Endodermal cell (in vitro differentiated cells): Measurements from ENCODE around the gene LYST. TPM values are rescaled to one million over a fixed set of nuclear protein-coding genes. Genes with fewer than 3 reads are reported as not detected.
"Not testable (repeated sequence)": the region's sequence is repeated elsewhere in the genome, so short reads cannot be mapped to it uniquely, and the experiment has no call there.

Experiments
- DNase-seq: peaks from one replicate; pipeline ENCODE4 v3.0.0-alpha.2; 2017
- H3K27ac ChIP-seq: 2 replicates; pipeline ENCODE4 v1.5.1; 2013; ENCODE audit warnings: mild to moderate bottlenecking, low read depth, low read length, moderate library complexity
- H3K27me3 ChIP-seq: 2 replicates; pipeline ENCODE4 v1.6.1; 2013; ENCODE audit warnings: mild to moderate bottlenecking, low read length, moderate library complexity; ENCODE audit not compliant: insufficient read depth, control insufficient read depth, poor library complexity, severe bottlenecking
- H3K36me3 ChIP-seq: 2 replicates; pipeline ENCODE4 v1.7.0; 2013; ENCODE audit warnings: mild to moderate bottlenecking, low read length, moderate library complexity; ENCODE audit not compliant: control insufficient read depth, insufficient read depth
- H3K4me1 ChIP-seq: one replicate; pipeline ENCODE4 v1.7.0; 2013; ENCODE audit warnings: low read length; ENCODE audit not compliant: control insufficient read depth, insufficient read depth
- H3K4me3 ChIP-seq: 2 replicates; pipeline ENCODE4 v1.5.1; 2013; ENCODE audit warnings: mild to moderate bottlenecking, low read length, moderate library complexity
- H3K9ac ChIP-seq: 2 replicates; pipeline ENCODE4 v1.6.1; 2013; ENCODE audit warnings: mild to moderate bottlenecking, low read length, moderate library complexity; ENCODE audit not compliant: poor library complexity, severe bottlenecking; ENCODE audit errors: extremely low read depth
- H3K9me3 ChIP-seq: 2 replicates; pipeline ENCODE4 v1.6.1; 2013; ENCODE audit warnings: mild to moderate bottlenecking, low read length, moderate library complexity; ENCODE audit not compliant: control insufficient read depth
- H3K27ac Mint-ChIP-seq: 2 replicates; pipeline ENCODE4 v1.8.0; 2020; ENCODE audit warnings: mixed read lengths
- H3K27me3 Mint-ChIP-seq: 2 replicates; pipeline ENCODE4 v1.8.0; 2021; ENCODE audit warnings: mild to moderate bottlenecking, mixed read lengths; ENCODE audit not compliant: insufficient read depth
- H3K36me3 Mint-ChIP-seq: 2 replicates; pipeline ENCODE4 v1.8.0; 2020; ENCODE audit warnings: low read depth, mixed read lengths
- H3K4me1 Mint-ChIP-seq: 2 replicates; pipeline ENCODE4 v1.8.0; 2020; ENCODE audit warnings: mixed read lengths
- H3K4me3 Mint-ChIP-seq: 2 replicates; pipeline ENCODE4 v1.8.0; 2020; ENCODE audit warnings: mild to moderate bottlenecking, moderate library complexity, mixed read lengths
- H3K9me3 Mint-ChIP-seq: 2 replicates; pipeline ENCODE4 v1.8.0; 2020; ENCODE audit warnings: mild to moderate bottlenecking, mixed read lengths
- WGBS, 2 experiments: methylation state at CpG; one replicate each; pipeline versions ENCODE4 v1.1.5 to v1.1.7; 2013; ENCODE audit warnings: missing lambda C conversion rate in 2 of 2, mixed read lengths in 1 of 2; ENCODE audit not compliant: insufficient coverage in 1 of 2, insufficient read length in 1 of 2; 5-methylcytosine and 5-hydroxymethylcytosine counted together
- total RNA-seq, 2 donors: library from RNA; stranded (reverse); fragmentation: NEBNext Ultra II Directional in 1 of 2; extraction: Animal tissue kit (Norgen Biotek cat#: 25700) in 1 of 2; gene quantifications; 2 replicates in 1 of 2; 3 replicates in 1 of 2; pipeline ENCODE4 v1.2.1, GENCODE V29; 2021
- TF ChIP-seq, protein P1 (sequence below): fragments of 200-600 bp; sonication (generic); conservative IDR thresholded peaks from 2 replicates; pipeline ENCODE4 v1.5.0; 2021; ENCODE audit warnings: antibody characterized with exemption, mild to moderate bottlenecking

Gene LYST
- total RNA-seq, 2 donors from 2014 or later, result 2.5 to 6.8 TPM

DNA sequence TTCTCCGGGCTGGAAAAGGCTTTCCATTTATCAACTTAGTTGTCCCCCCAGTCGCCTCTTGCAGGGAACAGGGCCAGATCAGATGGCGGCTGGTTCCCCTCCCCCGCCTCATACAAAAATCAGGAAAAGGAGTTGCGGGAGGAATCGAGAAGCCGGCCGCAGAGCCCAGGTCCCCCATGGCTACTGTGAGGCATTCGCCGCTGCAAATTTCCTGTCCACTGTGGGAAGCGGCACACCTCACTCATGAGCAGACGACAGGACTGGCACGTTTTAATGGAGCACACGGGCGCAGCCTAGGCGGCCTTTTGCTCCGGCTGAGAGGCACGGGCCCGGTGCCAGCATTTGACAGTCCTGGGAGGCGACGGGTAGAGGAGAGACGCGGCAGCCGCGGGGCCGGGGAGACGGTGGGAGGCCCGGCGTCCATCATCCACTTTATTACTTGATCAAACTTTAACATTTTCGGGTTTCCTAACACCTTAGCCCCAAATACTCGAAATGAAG lies 218.2 kb downstream of the LYST start:
- TF ChIP-seq, protein P1, sequence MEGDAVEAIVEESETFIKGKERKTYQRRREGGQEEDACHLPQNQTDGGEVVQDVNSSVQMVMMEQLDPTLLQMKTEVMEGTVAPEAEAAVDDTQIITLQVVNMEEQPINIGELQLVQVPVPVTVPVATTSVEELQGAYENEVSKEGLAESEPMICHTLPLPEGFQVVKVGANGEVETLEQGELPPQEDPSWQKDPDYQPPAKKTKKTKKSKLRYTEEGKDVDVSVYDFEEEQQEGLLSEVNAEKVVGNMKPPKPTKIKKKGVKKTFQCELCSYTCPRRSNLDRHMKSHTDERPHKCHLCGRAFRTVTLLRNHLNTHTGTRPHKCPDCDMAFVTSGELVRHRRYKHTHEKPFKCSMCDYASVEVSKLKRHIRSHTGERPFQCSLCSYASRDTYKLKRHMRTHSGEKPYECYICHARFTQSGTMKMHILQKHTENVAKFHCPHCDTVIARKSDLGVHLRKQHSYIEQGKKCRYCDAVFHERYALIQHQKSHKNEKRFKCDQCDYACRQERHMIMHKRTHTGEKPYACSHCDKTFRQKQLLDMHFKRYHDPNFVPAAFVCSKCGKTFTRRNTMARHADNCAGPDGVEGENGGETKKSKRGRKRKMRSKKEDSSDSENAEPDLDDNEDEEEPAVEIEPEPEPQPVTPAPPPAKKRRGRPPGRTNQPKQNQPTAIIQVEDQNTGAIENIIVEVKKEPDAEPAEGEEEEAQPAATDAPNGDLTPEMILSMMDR, result no peak
- Histone ChIP-seq H3K36me3 (no peaks in the 10 kb centered on the region), H3K4me3 (peak overlapping the region; percentile 70), H3K4me1 (peaks cover 2% of the 10 kb centered on the region), H3K27me3 (peaks cover 58% of the 10 kb centered on the region), H3K27ac (no peak overlapping the region), H3K9me3 (no peaks in the 10 kb centered on the region), H3K9ac (no peak overlapping the region)
- H3K27me3 Mint-ChIP-seq, result peaks cover 49% of the 10 kb centered on the region
- WGBS, 2 experiments, result 5 to 8% methylated on average over 20 to 31 of the region's 31 CpGs
- no peaks in the 10 kb centered on the region for H3K9me3 Mint-ChIP-seq
- H3K36me3 Mint-ChIP-seq, result no peaks in the 10 kb centered on the region
- no peak overlapping the region for H3K27ac Mint-ChIP-seq
- H3K4me3 Mint-ChIP-seq, result peak overlapping the region; percentile 60
- peak; percentile 73 for DNase-seq
- H3K4me1 Mint-ChIP-seq, result peaks cover 29% of the 10 kb centered on the region

DNA sequence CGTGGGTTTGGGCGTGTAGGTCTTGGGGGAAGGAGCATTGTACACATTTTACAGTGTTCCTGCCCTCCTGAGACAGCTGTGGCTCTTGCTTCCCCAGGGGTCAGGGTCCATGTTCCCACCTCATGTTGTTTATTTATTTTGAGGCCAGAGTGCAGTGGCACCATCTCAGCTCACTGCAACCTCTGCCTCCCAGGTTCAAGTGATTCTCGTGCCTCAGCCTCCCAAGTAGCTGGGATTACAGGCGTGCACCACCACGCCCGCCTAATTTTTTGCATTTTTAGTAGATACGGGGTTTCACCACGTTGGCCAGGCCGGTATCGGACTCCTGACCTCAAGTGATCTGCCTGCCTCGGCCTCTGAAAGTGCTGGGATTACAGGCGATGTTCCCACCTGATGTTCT lies 219.2 kb downstream of the LYST start:
- peaks cover 39% of the 10 kb centered on the region for H3K4me1 Mint-ChIP-seq
- peaks cover 58% of the 10 kb centered on the region for H3K27me3 ChIP-seq

DNA sequence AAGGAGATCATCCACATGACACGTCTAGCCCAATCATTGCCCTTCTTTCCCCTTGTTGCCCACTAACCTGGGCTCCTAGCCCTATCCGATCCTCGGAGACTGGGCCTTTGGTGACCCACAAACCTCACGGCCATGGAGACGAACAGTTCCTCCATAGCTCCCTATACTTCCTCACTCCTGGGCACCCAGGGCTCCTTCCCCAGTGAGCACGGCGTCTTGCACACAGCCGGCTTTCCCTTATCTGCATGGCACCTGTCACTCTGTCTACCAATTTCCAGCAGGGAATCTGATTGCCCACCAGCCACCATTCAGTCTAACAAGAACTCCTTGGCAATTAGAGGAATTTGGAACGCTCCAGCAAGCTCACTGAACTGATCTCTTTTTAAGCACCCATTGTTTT lies 220.2 kb downstream of the LYST start:
- Mint-ChIP-seq H3K9me3 (no peaks in the 10 kb centered on the region), H3K4me3 (no peak overlapping the region)

More for the DNA sequence above, 219.2 kb downstream of the LYST start:
- H3K9me3 Mint-ChIP-seq, H3K4me3 ChIP-seq, H3K4me1 ChIP-seq, H3K9me3 ChIP-seq, H3K36me3 ChIP-seq, H3K36me3 Mint-ChIP-seq, H3K9ac ChIP-seq, H3K4me3 Mint-ChIP-seq, H3K27ac Mint-ChIP-seq, H3K27ac ChIP-seq, DNase-seq: not testable (repeated sequence)
- 88 to 93% methylated on average over 11 to 12 of the region's 12 CpGs for WGBS, 2 experiments
- H3K27me3 Mint-ChIP-seq, result peaks cover 41% of the 10 kb centered on the region

More for the DNA sequence above, 220.2 kb downstream of the LYST start:
- no peak for DNase-seq
- Histone ChIP-seq H3K27me3 (peaks cover 53% of the 10 kb centered on the region), H3K4me3 (no peak overlapping the region), H3K36me3 (no peaks in the 10 kb centered on the region), H3K9me3 (no peaks in the 10 kb centered on the region), H3K4me1 (peaks cover 6% of the 10 kb centered on the region), H3K9ac (no peak overlapping the region), H3K27ac (no peak overlapping the region)
- peaks cover 46% of the 10 kb centered on the region for H3K4me1 Mint-ChIP-seq
- no peaks in the 10 kb centered on the region for H3K36me3 Mint-ChIP-seq
- H3K27me3 Mint-ChIP-seq, result peaks cover 37% of the 10 kb centered on the region
- 90 to 92% methylated on average over 5 to 9 of the region's 9 CpGs for WGBS, 2 experiments
- TF ChIP-seq, protein P1, result no peak
- no peak overlapping the region for H3K27ac Mint-ChIP-seq
